Dermis microvascular lymphatic vessel endothelial cell (primary cell): ENCODE results near the gene SUMO4. TPM values are rescaled to one million over a fixed set of nuclear protein-coding genes. Genes with fewer than 3 reads are reported as not detected.

ENCODE experiments used
- DNase-seq, 2 donors: peaks; one replicate each; pipeline versions ENCODE4 v3.0.0 to v3.0.0-alpha.2; 2010; ENCODE audit warnings: low read depth in 2 of 2
- total RNA-seq: library from RNA; depleted of rRNA; stranded (reverse); fragments of >200 nt; gene quantifications from 2 replicates; pipeline ENCODE4 v1.2.1, GENCODE V29; 2014

Gene SUMO4
- total RNA-seq, 1 donor from 2014 or later, result 0.26 TPM

DNA sequence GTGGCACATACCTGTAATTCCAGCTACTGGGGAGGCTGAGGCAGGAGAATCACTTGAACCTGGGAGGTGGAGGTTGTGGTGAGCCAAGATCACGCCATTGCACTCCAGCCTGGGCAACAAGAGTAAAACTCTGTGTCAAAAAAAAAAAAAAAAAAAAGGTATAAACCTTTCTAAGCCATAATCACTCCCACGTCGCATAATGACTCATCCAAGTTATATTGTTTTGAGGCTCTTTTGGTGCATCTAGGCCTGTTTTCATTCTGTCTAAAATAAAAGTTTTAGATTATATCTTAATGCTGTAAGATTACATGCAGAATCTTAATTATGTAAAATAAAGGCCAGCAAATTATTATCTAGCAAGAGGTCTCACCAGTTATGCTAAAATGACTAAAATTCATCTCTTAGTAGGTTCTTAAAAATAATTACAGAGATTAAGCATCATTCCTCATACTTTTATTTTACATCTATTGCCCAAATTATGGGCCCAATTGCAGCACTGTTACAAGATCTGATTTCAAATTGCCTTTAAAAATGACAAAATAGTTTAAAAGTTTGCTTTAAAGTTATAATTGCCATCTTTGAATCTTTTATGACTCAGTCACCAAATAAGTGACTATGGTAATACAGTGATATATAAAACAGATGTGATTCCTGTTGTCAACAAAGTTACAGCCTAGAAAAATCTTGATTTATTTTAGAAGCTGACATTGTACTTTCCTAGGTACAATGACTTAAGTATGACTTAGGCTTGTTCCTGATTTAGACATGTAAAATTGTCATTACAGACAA is 10.4 kb upstream of the SUMO4 start:
- no peak for DNase-seq

- DNase-seq, result no peak
Observed at GRCh38 chr6:149392093-149392492, 8.0 kb upstream of the SUMO4 start.

DNA sequence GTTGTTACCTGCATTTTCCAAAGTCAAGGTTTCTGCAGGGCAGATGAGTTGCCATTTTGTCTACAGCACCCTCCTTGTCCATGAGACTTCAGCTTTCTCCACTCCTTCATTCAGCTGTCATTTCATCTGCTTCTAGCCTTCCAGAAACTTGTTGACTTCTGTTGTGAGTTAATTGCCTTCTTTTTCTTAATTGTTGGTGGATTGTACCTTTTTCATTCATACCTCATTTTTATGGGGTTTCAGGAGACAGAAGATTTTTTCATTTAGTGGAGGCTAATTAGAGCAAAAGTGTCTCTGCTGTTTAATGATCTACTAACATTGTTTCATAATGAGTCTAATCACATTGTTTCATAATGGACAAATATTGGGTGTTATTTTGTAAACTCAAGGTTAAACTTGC is 7.5 kb upstream of the SUMO4 start:
- no peak for DNase-seq

DNA sequence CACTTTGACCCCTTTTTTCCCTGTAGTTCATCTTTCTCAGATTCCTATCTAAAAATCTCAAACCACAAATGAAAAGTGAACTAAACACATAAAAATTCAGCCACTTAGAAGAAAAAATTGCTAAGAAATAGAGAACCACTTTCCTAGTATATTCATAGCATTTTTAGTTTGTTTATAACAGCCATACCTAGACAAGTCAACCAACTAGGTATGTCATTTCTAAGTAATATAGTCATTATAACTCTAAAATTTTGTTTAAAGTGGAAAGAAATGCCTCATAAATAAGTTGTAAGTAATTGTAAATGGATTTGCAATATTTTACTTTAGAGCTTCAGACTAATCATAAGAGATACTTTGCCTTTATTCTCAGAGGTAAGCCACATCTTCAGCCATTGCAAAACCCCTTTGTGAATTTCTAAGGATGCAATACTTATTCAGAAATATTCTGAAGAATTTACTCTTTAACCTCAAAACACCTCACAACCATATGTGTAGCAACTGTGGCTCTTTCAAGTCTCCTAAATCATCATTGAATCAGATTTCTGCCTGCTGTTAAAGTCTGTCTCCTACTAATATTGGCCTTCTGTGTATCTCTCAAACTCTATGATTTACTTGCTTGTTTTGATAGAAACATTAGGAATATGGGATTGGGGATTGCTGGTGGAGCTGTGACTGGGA is 6.9 kb upstream of the SUMO4 start:
- no peak for DNase-seq

GRCh38 chr6:149395185-149395584 is 4.9 kb upstream of the SUMO4 start:
- no peak for DNase-seq

DNA sequence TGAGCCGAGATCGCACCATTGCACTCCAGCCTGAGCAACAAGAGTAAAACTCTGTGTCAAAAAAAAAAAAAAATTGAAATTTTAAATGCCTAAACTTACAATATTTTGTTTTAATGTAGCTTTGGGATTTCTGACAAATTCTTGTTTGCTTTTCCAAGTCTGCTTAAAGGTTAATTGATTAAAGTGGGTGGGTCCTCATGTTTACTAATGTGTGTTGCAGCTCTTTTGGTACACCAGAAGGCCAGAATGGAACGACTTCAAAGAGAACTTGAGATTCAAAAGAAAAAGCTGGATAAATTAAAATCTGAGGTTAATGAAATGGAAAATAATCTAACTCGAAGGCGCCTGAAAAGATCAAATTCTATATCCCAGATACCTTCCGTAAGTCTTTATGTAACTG is 2.7 kb upstream of the SUMO4 start:
- no peak for DNase-seq

DNA sequence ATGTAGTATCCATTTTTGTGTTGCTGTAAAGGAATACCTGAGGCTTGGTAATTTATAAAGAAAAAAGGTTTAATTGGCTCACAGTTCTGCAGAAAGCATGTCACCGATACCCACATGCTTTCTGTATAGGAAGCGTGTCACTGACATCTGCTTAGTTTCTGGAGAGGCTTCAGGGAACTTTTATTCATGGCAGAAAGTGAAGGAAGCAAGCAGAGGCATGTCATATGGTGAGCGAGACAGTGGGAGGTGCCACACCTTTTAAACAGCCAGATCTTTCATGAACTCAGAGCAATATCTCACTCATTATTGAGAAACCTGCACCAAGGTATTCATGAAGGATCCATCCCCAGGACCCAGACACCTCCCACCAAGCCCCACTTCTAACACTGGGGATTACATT is 3.5 kb downstream of the SUMO4 start:
- no peak for DNase-seq

DNA sequence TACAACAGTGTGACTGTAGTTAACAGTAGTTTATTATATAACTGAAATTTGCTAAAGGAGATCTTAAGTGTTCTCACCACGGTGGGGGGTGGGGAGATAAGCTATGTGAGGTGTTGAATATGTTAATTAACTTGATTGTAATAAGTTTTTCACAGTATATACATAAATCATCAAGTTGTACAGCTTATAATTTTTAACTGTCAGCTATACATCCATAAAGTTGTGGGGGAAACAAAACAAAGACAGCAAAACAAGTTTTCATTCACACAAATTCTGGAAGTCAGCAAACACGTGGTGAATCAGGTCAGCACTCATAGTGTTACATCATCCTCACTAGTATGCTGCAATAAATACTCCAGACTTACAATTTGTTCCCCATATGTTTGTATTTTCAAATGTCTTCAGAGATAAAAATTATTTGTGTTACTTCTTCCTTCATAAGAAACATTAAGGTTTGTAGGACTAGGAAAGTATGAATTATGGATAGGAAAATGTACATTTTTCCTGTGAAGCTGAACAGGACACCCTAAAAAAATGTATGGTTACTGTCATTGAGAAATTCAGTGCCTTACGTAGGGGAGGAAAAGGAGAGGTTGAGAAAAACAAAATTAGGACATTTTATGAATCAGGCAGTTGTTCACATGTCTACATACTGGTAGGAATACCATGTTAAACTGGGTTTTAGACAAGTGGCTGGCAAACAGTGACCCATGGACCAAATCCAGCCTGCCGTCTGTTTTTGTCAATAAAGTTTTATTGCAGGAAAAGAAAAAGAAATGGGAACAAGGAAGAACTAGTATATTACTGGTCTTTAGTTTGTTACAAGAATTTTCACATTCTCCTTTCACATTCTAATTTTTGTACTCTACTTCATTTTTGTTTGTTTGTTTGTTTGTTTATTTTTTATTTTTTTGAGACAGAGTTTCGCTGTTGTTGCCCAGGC is 6.0 kb downstream of the SUMO4 start:
- DNase-seq, result no peak

GRCh38 chr6:149409617-149410016 is 9.6 kb downstream of the SUMO4 start:
- DNase-seq, result no peak

DNA sequence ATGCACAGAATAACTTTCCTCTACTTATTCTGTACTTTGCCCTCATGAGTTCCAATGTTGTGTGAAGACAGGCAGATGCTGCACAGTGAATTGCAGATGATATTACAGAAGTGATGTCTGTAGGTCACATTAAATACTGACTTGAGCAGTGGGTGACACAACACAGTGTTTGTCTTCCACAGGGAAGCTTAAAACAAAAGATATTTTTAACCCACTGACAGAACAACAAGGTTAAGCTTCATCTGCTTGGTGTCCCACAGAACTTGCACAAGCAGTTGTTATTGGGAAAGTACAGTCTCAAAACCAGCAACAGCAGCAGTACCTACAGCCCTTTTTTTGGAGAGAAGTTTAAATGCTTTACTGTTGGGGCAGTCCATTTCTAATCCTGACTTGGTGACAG is 10.5 kb downstream of the SUMO4 start:
- no peak for DNase-seq

DNA sequence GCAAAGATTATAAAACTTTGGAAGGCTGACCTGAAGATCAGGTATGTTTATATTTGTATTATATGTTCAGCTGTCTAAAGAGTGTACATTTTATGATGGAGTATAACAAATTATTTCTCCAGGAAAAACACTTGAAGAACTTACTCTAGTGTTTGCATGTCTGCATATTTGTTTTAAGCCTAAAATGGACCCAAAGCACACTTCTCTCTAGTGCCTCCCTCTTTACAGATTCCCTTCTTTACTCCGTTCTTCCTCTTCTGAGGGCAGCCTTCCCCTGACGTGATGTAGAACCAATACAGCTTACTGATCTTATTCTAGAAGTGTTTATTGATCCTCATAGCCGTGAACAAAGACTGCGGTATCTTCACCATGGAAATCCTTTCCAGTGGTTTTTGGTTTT is 13.9 kb downstream of the SUMO4 start:
- no peak for DNase-seq

- no peak for DNase-seq
Observed at GRCh38 chr6:149414821-149415220, 14.8 kb downstream of the SUMO4 start.

DNA sequence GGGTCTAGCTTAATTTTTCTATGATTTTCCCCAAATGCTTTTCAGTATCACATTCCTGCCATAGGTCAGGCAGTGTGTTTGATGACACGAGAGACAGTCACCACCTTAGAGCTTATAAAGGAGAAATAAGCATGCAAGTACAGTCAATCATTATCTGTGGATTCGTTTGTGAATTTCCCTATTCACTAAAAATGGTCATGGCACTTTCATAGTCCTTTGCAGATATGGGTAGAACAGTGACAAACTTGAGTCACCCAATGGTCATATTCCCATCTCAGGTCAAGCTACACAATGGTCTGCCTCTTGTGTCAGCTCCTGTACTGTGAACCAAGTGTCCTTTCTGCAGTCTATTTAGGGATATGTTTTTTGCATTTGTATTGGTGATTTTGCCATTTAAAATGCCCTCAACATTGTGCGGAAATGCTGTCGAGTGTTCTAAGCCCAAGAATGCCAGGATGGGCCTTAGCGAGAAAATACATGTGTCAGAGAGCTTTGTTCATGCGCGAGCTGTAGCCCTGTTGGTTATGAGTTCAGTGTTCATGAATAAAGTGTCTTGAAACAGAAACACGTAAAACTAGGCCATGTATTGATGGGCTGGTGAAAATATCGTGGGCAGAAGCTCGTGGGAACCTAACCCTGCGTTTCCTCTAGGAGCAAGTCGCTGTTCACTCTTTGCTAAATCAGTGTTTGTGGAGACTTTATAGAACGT is 19.8 kb downstream of the SUMO4 start:
- DNase-seq, result no peak

GRCh38 chr6:149421132-149421531 is 21.1 kb downstream of the SUMO4 start:
- DNase-seq, result no peak

DNA sequence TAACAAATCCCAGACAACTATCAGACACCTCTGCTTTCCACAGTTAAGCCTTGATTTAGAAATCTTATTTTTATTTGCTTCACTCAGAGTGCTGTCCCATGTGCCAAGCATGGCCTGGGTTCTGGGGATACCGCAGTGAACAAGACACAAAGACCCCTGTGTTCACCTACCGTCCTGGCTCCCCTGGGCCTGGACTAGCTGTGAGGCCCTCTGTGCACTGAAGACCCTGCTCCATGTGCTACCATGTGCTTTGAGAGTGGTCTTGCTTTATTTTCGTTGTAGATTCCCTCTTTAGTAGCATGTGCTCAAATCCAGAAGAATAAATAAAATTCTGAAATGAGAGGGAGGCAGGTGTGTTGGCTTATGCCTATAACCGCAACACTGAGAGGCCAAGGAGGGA is 22.5 kb downstream of the SUMO4 start:
- no peak for DNase-seq

DNA sequence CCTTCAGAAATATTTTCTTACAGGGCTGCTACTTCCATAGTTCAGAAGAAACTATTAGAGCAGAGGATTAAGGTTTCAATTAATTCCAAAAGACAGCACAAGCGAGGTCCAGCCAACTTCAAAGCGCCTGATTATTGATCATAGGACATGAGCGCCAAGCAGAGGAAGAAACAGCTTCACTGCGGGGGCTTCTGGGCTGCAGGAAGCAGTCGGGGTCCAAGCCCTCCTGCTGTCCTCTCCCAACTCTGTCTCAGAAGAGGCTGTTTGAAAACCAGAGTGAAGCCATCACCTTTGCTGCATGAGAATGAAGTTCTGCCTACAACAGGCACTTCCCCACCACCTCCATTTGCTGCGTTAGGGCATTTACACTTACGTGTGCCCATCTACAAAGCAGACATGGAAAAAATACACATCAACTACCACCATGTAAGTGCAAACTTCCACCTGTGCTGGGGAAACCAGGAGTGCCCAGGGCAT is 23.9 kb downstream of the SUMO4 start:
- DNase-seq, result no peak

- DNase-seq, result no peak
Observed at GRCh38 chr6:149425224-149425623, 25.2 kb downstream of the SUMO4 start.

- DNase-seq, result no peak
Observed at GRCh38 chr6:149425754-149426153, 25.7 kb downstream of the SUMO4 start.

- DNase-seq, result no peak
Observed at GRCh38 chr6:149428606-149429005, 28.5 kb downstream of the SUMO4 start.

- DNase-seq, result no peak
Observed at GRCh38 chr6:149429427-149430360, 29.6 kb downstream of the SUMO4 start.
